Stimulated activated CD4-positive, alpha-beta T cell treated with anti-CD3 and anti-CD28 coated beads, Interleukin-15, amount 100 ng/mL, for 24 hours (primary cell): ENCODE measurements around the gene MYLK2.

Experiments used
- DNase-seq: peaks from one replicate; pipeline ENCODE4 v3.0.0-alpha.2; 2020

The MYLK2 gene

GRCh38 chr20:31836853-31837608 is 17.9 kb downstream of the MYLK2 start:
- DNase-seq: no peak

- DNase-seq: no peak
Measured at GRCh38 chr20:31837896-31838397, 18.8 kb downstream of the MYLK2 start.

- DNase-seq: no peak
Measured at GRCh38 chr20:31838646-31839292, 19.6 kb downstream of the MYLK2 start.

GRCh38 chr20:31839782-31840487 is 20.8 kb downstream of the MYLK2 start:
- no peak for DNase-seq

GRCh38 chr20:31840906-31841816 is 22.0 kb downstream of the MYLK2 start:
- DNase-seq: no peak

GRCh38 chr20:31841928-31842327 is 22.8 kb downstream of the MYLK2 start:
- DNase-seq: no peak

DNA sequence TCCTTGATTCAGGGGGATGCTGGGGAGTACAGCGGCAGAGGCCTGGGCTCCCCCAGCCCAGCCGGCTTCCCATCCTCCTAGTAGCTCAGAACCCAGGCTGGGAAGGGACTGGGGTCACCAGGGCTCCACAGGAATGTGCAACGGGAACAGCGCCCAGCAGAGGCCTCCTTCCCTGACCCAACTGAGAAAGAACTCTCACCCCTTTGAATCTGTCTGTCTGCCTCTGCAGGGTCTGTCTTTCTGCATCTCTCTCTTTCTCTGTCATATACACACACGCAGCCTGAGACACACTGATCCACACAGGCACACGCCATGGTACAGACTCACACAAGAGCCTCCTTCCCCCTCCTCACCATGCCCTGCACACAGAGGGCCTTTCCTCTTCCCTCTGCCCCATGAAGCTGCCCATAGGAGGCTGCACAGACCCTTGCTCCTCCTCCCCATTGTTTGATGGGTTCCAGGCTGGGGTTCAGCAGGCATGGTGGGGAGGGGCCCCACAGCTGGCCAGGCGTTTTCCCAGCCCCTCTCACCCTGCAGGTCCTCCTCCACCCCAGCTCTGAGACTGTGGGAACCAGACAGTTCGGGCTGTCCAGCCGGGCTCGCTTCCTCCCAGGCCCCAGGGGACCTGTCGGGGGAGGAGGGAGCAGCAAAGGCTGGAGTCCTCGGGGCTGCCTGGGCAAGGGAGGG is 23.5 kb downstream of the MYLK2 start:
- DNase-seq: no peak

- no peak for DNase-seq
Measured at GRCh38 chr20:31843288-31843687, 24.1 kb downstream of the MYLK2 start.

DNA sequence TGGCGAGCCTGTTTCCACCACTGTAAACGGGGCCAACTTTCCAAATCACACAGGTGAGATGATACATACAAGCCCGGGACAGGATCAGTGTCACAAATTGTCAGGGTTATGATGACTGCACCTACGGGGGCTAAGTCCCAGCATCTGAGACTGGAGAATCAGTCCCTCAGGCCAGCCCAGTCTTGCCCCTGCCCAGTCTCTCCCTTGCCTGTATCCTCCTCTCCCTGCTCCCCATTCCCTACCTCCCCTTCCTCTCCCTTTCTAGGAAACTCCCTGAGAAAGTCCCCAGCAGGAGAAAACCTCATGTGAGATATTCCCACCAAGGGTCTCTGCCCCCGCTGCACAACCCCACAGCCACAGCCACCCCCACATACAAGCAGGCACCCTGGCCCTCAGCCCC is 24.7 kb downstream of the MYLK2 start:
- no peak for DNase-seq

GRCh38 chr20:31844737-31845299 is 25.7 kb downstream of the MYLK2 start:
- DNase-seq: no peak

GRCh38 chr20:31845300-31845863 is 26.2 kb downstream of the MYLK2 start, which contains the start of gene FOXS1:
TSS of gene FOXS1 (minus strand) at chr20:31845604. CDS start at chr20:31845542, 62 bp downstream.
- no peak for DNase-seq

- no peak for DNase-seq
Measured at GRCh38 chr20:31846793-31847138, 27.6 kb downstream of the MYLK2 start.

DNA sequence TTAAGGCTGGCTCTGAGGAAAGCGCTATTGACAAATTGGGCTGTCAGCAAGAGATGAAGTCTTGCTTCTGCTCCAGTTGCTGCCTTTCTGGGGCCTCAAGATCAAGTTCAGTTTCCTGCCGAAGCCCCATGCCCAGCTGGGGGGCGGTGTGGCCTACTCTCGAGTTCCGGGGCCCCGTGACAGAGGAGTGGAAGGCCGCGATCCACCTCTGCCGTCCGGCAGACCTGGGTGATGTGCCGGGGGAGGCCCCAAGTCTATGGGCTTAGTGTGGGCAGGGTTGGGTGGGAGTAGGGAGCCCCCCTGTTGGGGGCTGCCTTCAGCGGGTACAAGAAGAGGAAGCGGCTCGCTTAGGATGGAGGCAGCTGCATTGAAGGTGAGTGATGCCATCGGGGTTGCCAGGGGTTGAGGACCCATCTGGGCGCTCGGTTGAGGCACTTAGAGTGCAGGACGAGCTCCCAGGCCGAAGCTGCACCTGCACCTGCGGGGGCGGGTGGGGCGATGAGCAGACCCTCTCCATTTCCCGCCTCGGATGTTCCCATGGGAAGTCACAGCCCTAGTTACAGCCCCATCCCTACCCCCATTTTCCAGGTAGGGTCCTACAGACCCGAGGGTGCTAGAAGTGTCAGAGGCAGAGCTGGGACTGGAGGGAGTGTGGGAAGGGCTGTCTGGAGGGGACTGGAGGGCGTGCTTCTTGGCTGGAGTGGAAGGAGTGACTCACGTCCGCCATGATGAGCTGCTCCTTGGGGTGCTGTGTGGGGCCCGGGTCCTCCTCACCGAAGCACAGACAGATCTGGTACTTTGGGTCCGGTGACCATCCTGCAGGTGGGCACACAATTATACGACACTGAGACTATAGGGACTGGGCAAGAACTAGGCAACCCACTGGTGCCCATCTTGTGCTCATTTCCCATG is 29.2 kb downstream of the MYLK2 start:
- DNase-seq: no peak

DNA sequence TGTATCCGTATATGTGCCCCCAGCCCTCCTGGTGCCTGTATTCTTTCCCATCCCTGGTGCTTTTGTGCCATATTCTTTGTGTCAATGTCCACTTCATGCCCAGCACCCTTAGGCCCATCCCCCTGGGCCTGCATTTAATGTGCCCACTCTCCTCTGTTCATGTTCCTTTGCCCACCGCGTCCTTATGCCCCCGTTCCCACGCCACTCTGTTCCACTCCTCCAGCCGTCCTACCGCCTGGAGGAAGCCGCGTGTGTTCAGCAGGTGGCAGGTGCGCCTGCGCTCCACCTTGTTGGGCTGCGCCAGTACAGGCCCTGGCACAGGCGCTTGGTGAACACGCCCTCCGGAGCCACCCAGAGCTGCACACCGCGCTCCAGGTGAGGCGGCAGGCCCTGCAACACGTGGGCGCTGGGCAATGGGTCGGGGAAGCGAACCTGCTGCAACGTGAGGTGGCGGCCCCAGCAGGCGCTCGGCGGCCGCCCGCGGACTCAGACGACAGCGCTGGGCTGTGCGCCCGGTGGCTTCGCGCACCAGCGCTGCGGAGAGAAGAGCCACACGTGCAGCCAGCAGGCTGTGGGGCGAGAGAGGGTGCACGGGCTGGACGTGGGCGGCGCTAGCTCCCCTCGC is 30.3 kb downstream of the MYLK2 start:
- no peak for DNase-seq

- no peak for DNase-seq
Measured at GRCh38 chr20:31851240-31851955, 32.2 kb downstream of the MYLK2 start.

DNA sequence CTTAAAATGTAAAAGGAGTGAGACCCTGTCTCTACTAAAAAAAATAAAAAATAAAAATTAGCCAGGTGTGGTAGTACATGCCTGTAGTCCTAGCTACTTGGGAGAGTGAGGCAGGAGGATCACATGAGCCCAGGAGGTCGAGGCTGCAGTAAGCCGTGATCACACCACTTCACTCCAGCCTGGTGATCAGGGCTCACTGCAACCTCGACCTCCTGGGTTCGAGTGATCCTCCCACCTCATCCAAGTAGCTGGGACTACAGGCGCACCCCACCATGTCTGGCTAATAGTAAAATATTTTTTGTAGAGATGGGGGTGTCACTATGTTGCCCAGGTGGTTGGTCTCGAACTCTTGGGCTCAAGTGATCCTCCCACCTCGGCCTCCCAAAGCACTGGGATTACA is 34.3 kb downstream of the MYLK2 start:
- no peak for DNase-seq

DNA sequence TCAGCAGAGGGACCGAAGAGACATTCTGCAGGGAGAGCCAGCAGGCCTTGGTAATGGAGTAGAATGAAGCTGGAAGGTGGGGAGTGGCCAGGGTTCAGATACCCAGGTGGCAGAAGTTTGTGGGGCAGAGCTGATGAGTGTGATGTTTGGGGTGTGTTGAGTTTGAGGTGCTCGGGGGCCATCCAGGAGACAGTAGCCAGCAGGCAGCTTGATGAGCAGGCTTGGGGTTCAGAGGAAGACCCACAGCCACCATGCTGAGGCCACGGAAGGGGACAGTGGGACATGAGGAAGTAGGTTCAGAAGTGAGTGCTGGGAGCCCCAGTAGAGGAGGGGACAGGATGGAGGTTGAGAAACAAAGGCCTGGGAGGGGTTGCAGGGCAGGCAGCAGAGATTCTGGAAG is 37.4 kb downstream of the MYLK2 start:
- DNase-seq: no peak

DNA sequence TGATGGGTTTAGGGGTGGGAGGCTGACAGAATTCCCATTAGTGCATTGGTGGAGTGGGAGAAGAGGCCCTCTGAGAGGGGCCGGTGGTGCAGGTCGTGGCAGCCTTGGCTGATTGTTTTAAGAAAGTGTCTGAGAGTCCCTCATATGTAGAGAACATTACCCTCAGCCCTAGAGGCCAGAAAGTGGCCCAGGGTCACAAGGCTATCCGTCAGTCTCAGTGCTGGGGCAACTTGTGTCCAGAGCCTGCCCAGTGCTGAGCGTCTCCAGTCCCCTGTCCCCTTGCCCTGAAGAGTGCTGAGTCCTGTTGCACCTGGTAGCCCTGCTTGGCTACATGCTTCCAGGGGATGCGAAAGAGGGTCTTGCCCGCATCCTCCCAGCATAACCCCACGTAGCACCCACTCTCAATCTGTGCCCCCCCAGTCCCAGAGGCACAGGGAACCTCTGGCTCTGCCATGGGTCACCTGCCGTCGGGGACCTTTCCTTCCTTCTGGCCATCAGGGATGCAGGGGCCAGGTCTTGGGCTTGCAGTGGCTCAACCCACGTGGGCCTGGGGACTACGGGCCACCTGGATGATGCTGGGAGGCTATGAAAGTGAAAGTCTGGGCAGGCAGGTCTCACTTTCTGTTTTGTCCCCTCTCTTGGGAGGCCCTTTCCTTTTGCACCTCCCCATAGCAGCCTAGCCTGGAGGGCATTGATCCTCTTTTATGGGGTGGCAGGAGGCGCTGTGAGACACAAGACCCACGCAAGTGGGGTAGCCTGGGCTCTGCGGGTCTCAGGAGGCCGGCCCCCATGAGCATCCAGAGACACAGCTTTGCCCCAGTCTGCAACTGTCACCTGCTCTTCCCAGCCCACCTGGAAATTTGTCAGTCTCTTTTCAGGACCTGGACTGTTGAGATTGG is 39.0 kb downstream of the MYLK2 start:
- DNase-seq: no peak
